Mammary epithelial cell (primary cell): ENCODE measurements around the gene MSGN1.

Experiments used
- CTCF ChIP-seq, 2 donors: IDR thresholded peaks in 1 of 2; conservative IDR thresholded peaks in 1 of 2; 2 replicates each; pipeline ENCODE4 v1.5.1; 2011 to 2012; ENCODE audit warnings: inconsistent platforms in 2 of 2, low read length in 2 of 2, mild to moderate bottlenecking in 2 of 2, control low read depth in 1 of 2, low read depth in 1 of 2; ENCODE audit not compliant: insufficient read depth in 1 of 2; ENCODE audit errors: extremely low read depth in 1 of 2
- EZH2 ChIP-seq: IDR thresholded peaks from 2 replicates; pipeline ENCODE4 v1.6.1; 2012; ENCODE audit warnings: low read length, inconsistent platforms, borderline replicate concordance

- TF ChIP-seq EZH2, result no peak
- no peak for TF ChIP-seq CTCF (conservative IDR thresholded peaks at IDR 0.05 in 1 of 2, IDR thresholded peaks at IDR 0.05 in 1 of 2; ENCODE audit: extremely low read depth in 1 of 2, insufficient read depth in 1 of 2, low read depth in 1 of 2, low read length in 2 of 2)
Observed at GRCh38 chr2:17772532-17772931, 43.7 kb upstream of the MSGN1 start.
